Prostate gland (tissue), 2 donors: ENCODE results near the gene AKT2.

ENCODE experiments used
- CTCF ChIP-seq, 4 experiments: fragments of 200-600 bp in 2 of 4; fragments of 450-650 bp in 2 of 4; sonication (generic) in 2 of 4; IDR thresholded peaks; 1 replicate in 3 of 4; 2 replicates in 1 of 4; pipeline ENCODE4 v1.5.1; 2016 to 2019; ENCODE audit warnings: antibody characterized with exemption in 4 of 4, mild to moderate bottlenecking in 2 of 4, moderate library complexity in 2 of 4
- POLR2A ChIP-seq: fragments of 450-650 bp; IDR thresholded peaks from one replicate; pipeline ENCODE4 v1.6.1; 2016; ENCODE audit warnings: antibody characterized with exemption, mild to moderate bottlenecking
- POLR2AphosphoS5 ChIP-seq: sonication (generic); formaldehyde crosslinking; IDR thresholded peaks from one replicate; pipeline ENCODE4 v1.6.1; 2017; ENCODE audit warnings: antibody characterized with exemption

DNA sequence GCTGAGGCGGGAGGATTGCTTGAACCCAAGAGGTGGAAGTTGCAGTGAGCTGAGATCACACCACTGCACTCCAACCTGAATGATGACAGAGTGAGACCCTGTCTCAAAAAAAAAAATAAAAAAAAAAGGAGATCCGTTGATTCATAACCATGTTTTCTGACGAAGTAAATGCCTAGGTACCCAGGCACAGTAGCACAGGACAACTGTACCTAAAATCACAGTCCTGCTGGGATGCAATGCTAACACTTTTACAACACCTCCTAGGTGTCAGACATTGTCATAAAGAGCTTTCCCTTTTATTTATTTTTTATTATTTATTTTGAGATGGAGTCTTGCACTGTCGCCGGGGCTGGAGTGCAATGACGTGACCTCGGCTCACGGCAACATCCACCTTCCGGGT, 64.5 kb downstream of the AKT2 start:
- TF ChIP-seq CTCF (IDR thresholded peaks at IDR 0.05) (no peak), POLR2AphosphoS5 (no peak), POLR2A (no peak)
